GM12892 (cell line): ENCODE data around the gene FBP2. TPM values are rescaled to one million over a fixed set of nuclear protein-coding genes. Genes with fewer than 3 reads are reported as not detected.

Experiments
- DNase-seq: peaks from one replicate; pipeline ENCODE4 v3.0.0; 2011; ENCODE audit not compliant: insufficient read length
- FAIRE-seq: peaks from 2 replicates; lab custom pipeline; 2011; peaks lifted over from hg19 to GRCh38; lab: Jason Lieb, UNC
- POLR2A ChIP-seq: IDR thresholded peaks from 2 replicates; pipeline ENCODE4 v1.6.1; 2011; ENCODE audit warnings: low read depth, low read length, control low read depth
- POLR2AphosphoS5 ChIP-seq: IDR thresholded peaks from 2 replicates; pipeline ENCODE4 v1.6.1; 2011; ENCODE audit warnings: low read depth, low read length, control low read depth
- TAF1 ChIP-seq: IDR thresholded peaks from 2 replicates; pipeline ENCODE4 v1.6.1; 2011; ENCODE audit warnings: low read depth, mild to moderate bottlenecking, control low read depth, low read length, borderline replicate concordance
- polyA plus RNA-seq: library from polyadenylated mRNA; unstranded; fragments of >200 nt; gene quantifications from one replicate; pipeline ENCODE4 v1.2.1, GENCODE V29; 2012; ENCODE audit warnings: missing spikeins, inconsistent platforms; ENCODE audit not compliant: missing spikeins

Gene FBP2
- not detected for polyA plus RNA-seq

DNA sequence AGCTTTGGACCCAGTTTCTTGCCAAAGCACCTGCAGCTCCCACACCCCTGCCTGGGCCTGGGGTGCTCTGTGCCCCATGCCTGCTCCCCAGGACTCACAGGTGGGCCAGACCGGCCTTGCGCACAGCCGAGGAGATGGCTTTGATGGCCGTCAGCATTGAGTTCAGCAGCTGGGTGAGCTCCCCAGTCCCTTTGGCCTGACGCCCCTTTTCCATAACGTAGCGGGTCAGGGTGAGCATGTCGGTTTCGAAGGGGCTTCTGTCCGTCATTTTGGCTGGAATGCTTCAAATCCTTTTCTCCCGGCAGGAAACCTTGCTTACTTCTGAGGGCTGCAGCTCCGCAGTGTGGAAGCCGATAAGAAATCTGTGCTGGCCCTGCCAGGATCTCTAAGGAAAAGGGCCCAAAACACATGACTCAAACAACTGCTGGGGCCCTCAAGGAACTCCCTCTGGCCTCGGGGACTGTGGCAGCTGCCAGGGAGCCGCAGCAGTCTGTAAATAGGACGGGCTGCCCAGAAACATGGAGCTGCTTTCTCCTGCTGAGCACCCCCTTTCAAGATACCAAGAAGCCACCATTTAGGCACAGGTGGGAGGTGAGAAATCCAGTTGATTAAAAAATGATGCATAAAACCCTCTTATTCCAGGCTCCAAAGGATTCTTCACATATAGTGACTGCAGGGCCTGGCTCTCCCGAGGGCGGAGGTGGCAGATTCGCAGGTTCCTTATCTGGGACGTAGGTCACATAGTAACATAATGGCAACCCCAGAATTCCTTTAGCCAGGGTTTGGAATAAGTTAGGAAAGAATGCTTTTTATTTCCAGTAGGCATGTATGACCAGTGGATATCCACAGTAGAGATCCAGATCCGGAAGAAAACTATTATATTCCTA is at the start of gene FBP2:
Gene FBP2 (minus strand): TSS at position 366 of the 887 bp plus-strand sequence. CDS start 98 bp downstream, at position 268.
- DNase-seq: no peak
- TF ChIP-seq POLR2AphosphoS5 (no peak), TAF1 (no peak), POLR2A (no peak)
- FAIRE-seq: no peak

DNA sequence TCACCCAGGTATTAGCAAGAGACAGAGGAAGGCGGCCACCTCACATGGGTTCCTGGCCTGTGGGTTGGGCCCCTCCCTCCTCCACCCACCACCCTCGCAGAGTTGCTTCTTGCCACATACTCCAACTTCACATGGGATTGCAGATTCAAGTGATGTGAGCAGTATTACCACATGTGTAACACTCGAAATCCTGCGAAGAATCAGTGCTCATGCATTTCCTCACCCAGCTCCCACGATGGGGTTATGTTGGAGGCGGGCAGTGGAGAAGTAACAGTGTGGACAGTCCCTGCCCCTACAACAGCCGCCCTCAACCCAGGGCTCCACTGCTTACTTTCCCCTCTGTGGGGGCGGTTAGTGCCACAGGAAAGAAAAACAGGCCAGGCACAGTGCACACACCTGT is 49.6 kb upstream of the FBP2 start:
- TF ChIP-seq TAF1 (no peak), POLR2A (no peak), POLR2AphosphoS5 (no peak)
- FAIRE-seq: no peak
- DNase-seq: no peak

- no peak for FAIRE-seq
- no peak for TF ChIP-seq POLR2A
- TF ChIP-seq POLR2AphosphoS5: no peak
- TF ChIP-seq TAF1: no peak
Observed at GRCh38 chr9:94642501-94642900, 48.9 kb upstream of the FBP2 start.

GRCh38 chr9:94639999-94640376 is 46.4 kb upstream of the FBP2 start:
- no peak for TF ChIP-seq POLR2A
- no peak for TF ChIP-seq POLR2AphosphoS5
- TF ChIP-seq TAF1: no peak
- no peak for DNase-seq
- FAIRE-seq: no peak

More at GRCh38 chr9:94642501-94642900, 48.9 kb upstream of the FBP2 start:
- DNase-seq: no peak

GRCh38 chr9:94639061-94639998 is 45.7 kb upstream of the FBP2 start, which contains the start of gene FBP1:
TSS of gene FBP1 (minus strand) at chr9:94639518. CDS start at chr9:94639310, 208 bp downstream.
- FAIRE-seq (peak; percentile 86), DNase-seq (peak; percentile 42)
- TF ChIP-seq TAF1 (no peak), POLR2AphosphoS5 (no peak), POLR2A (no peak)

DNA sequence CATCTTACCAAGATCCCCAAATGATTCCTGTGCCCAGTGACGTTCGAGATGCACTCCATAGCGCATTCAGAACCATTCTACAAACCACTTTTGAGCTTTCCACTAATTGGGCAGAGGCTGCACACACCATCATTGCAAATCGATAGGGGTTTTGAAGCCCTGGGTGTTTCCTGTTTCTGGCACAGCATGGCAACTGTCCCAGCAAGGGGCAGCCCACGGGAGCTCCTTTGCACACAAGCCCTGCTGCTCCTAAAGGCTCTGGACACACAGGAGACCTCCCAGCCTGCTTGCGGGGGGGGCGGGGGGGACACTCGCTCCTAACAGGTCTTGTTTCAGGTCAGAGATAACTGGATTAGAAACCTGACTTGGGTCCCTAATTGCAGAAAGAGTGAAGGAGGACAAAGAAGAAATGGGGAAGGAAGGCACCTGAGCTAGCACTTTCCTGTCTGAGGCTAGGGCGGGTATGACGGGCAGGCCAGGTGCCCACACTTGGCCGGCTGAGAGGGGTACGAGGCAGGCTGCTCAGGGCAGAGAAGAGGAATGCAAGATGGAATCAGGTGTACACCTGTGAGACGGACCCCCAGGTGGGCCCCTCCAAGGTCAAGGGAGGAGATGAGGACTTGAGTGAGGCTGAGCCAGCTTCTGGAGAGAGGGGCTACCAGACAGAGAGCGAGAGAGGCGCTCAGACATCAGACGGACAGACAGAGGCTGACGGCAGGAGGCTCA is 44.9 kb upstream of the FBP2 start:
- DNase-seq (no peak), FAIRE-seq (no peak)
- TF ChIP-seq POLR2AphosphoS5 (no peak), TAF1 (no peak), POLR2A (no peak)

DNA sequence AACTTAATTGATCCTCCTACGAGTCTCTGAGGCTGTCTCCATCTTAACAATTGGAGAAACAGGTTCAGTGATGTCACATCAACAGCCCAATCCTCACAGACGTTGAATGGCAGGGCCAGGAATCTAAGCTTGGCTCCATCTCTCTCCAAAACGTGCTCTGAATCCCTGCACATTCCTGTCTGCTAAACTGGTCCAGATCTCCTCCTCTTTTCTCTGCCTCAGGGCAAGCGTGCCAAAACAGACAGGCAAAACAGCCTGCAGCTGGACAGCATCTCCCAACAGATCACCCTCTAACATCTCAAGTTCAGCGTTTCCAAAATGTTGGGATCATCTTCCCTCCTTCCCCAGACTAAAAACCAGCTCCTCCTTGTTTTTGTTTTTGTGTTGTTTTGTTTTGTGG is 39.1 kb upstream of the FBP2 start:
- no peak for FAIRE-seq

GRCh38 chr9:94631599-94631998 is 38.0 kb upstream of the FBP2 start:
- TF ChIP-seq TAF1: no peak
- TF ChIP-seq POLR2AphosphoS5: no peak
- TF ChIP-seq POLR2A: no peak
- DNase-seq: no peak
- FAIRE-seq: no peak

More for the DNA sequence above, 39.1 kb upstream of the FBP2 start:
- no peak for DNase-seq
- no peak for TF ChIP-seq POLR2AphosphoS5
- TF ChIP-seq TAF1: no peak
- no peak for TF ChIP-seq POLR2A

DNA sequence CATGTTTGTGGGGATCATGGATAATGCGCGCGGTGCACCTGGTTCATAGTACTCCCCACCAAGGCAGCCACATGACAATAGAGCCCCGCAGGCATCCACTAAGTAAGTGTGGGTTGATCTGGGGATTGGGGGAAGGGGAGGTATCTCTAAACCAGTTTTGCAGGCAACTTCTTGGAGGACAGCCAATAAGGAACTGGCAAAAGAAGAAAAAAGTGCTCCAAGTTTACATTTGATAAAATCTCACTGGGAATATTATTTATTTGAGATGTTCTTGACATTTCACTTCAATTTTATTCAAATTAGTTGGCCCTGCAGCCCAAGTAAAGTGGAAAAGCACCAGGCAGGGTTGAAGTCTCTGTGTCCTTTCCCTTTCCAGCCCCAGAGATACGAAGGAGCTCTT is 37.2 kb upstream of the FBP2 start:
- FAIRE-seq (no peak), DNase-seq (no peak)
- no peak for TF ChIP-seq POLR2A
- no peak for TF ChIP-seq TAF1

DNA sequence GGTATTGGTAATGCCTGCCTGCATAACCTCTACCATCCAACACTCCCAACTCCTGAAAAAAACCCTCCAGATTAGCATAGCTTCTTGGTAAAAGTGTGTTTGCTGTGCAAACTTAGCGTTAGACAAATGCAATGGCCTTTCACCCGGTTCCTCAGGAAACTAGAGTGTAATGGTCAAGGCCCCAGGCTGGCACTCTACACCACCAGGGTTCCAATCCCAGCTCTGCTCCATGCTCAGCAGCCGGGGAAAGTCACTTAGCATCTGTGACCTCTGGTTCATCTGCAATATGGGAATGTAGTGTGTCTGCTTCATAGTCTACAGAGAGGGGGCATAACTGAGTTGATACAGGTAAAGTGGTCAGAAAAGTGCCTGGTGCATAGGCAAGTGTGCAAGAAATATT is 36.7 kb upstream of the FBP2 start:
- no peak for TF ChIP-seq POLR2AphosphoS5
- TF ChIP-seq TAF1: no peak
- no peak for TF ChIP-seq POLR2A
- FAIRE-seq: no peak
- DNase-seq: no peak

- no peak for DNase-seq
- no peak for FAIRE-seq
- TF ChIP-seq TAF1: no peak
- no peak for TF ChIP-seq POLR2A
- no peak for TF ChIP-seq POLR2AphosphoS5
Observed at GRCh38 chr9:94627287-94627686, 33.7 kb upstream of the FBP2 start.
